MCF 10A (cell line): ENCODE measurements around the gene LASP1NB.
"Not testable (repeated sequence)": the region's sequence is repeated elsewhere in the genome, so short reads cannot be mapped to it uniquely, and the experiment has no call there.

Experiments used
- BruUV-seq: library from RNA; stranded (reverse); fragments of 400-500 nt; replicated peaks from 2 replicates; lab custom pipeline; 2021; lab: Mats Ljungman, UMichigan
- CTCF ChIA-PET: fragments of 300-600 bp; sonication (Branson Sonifier 250); formaldehyde crosslinking; extraction: SDS; loops from one replicate; lab custom pipeline; 2021; ENCODE audit warnings: antibody characterized with exemption, inconsistent platforms; lab: Yijun Ruan, JAX
- POLR2A ChIA-PET: fragments of 300-600, 350-650 bp; sonication (Branson Sonifier 250); formaldehyde crosslinking; extraction: SDS; loops from one replicate; lab custom pipeline; 2020; ENCODE audit warnings: antibody characterized with exemption, inconsistent platforms; lab: Yijun Ruan, JAX
- DNase-seq: peaks from one replicate; pipeline ENCODE4 v3.0.0-alpha.2; 2018; ENCODE audit not compliant: unreplicated experiment
- H3K27ac Mint-ChIP-seq: one replicate; pipeline ENCODE4 v1.8.0; 2022; ENCODE audit warnings: mild to moderate bottlenecking, low read depth, mixed read lengths; ENCODE audit not compliant: unreplicated experiment
- H3K27me3 Mint-ChIP-seq: one replicate; pipeline ENCODE4 v1.8.0; 2022; ENCODE audit warnings: mixed read lengths; ENCODE audit not compliant: insufficient read depth, unreplicated experiment
- H3K36me3 Mint-ChIP-seq: one replicate; pipeline ENCODE4 v1.8.0; 2022; ENCODE audit warnings: mild to moderate bottlenecking, moderate library complexity, mixed read lengths; ENCODE audit not compliant: insufficient read depth, unreplicated experiment
- H3K4me1 Mint-ChIP-seq: one replicate; pipeline ENCODE4 v1.8.0; 2022; ENCODE audit warnings: mixed read lengths; ENCODE audit not compliant: insufficient read depth, unreplicated experiment
- H3K4me3 Mint-ChIP-seq: one replicate; pipeline ENCODE4 v1.8.0; 2022; ENCODE audit warnings: mild to moderate bottlenecking, moderate library complexity, mixed read lengths; ENCODE audit not compliant: unreplicated experiment
- H3K9me3 Mint-ChIP-seq: one replicate; pipeline ENCODE4 v1.8.0; 2022; ENCODE audit warnings: mixed read lengths; ENCODE audit not compliant: unreplicated experiment
- intact Hi-C: fragments of 100-400 bp; cut with micrococcal nuclease; formaldehyde crosslinking; loops from 2 replicates; pipeline ENCODE4 v1.14.1; 2022
- TF ChIP-seq, protein P1 (sequence below): fragments of 200-600 bp; IDR thresholded peaks from one replicate; pipeline ENCODE4 v1.8.0; 2022; ENCODE audit warnings: antibody characterized with exemption, mild to moderate bottlenecking; ENCODE audit not compliant: unreplicated experiment

The LASP1NB gene

DNA sequence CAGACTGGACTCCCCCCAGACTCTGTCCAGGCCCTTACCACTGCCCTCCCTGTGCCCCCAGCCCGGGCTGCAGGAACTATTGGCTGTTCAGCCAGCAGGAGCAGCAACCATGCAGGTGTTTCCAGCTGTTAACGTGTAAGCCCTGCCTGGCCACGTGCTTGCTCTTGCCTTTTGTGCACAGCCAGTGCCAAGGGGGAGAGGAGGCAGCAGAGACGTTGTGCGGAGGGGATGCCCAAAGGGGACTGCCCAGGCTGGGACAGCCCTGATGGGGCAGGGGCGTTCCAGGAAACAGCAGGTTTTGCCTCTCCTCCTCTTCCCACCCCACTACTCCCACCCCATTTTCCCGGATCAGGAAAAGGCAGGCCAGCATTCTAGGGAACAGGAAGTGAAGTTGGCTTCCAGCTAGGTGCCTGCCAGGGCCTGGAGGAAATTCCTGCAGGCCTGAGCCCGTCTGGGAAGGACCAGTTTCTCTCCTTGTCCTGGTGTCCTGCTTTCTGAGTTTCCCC is 16.7 kb upstream of the LASP1NB start:
- Mint-ChIP-seq H3K9me3 (no peaks in the 10 kb centered on the region), H3K4me1 (no peaks in the 10 kb centered on the region), H3K27ac (no peak overlapping the region), H3K36me3 (peaks cover 41% of the 10 kb centered on the region), H3K27me3 (no peaks in the 10 kb centered on the region), H3K4me3 (no peak overlapping the region)
- CTCF ChIA-PET, result interaction anchor here (0.6 kb wide), 1 partner anchor 57 kb away, joined by 3 read pairs; no protein-coding TSS in a partner anchor
- BruUV-seq, result no TSS peak
- TF ChIP-seq, protein P1, sequence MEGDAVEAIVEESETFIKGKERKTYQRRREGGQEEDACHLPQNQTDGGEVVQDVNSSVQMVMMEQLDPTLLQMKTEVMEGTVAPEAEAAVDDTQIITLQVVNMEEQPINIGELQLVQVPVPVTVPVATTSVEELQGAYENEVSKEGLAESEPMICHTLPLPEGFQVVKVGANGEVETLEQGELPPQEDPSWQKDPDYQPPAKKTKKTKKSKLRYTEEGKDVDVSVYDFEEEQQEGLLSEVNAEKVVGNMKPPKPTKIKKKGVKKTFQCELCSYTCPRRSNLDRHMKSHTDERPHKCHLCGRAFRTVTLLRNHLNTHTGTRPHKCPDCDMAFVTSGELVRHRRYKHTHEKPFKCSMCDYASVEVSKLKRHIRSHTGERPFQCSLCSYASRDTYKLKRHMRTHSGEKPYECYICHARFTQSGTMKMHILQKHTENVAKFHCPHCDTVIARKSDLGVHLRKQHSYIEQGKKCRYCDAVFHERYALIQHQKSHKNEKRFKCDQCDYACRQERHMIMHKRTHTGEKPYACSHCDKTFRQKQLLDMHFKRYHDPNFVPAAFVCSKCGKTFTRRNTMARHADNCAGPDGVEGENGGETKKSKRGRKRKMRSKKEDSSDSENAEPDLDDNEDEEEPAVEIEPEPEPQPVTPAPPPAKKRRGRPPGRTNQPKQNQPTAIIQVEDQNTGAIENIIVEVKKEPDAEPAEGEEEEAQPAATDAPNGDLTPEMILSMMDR, result no peak
- no peak for DNase-seq
- intact Hi-C loops, result no loop called here
- POLR2A ChIA-PET, result no interaction called here

DNA sequence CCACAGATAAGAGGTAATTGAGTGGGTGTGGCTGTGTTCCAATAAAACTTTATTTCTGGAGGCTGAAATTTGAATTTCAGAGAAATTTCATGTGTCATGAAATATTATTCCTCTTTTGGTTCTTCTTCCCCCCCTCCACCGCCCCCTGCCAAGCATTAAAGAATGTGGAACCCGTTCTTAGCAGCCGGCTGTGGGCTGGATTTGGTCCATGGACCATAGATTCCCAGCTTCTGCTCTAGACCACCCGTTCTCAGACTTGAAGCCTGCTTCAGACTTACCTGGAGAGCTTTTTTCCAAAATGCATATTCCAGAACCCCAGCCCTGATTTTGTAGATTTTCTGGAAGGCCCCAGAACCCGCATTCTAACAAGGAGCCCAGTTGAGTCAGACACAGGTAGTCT is 15.1 kb upstream of the LASP1NB start:
- intact Hi-C loops, result no loop called here
- no peaks in the 10 kb centered on the region for H3K4me1 Mint-ChIP-seq
- TF ChIP-seq, protein P1, result no peak
- DNase-seq, result no peak
- no peak overlapping the region for H3K27ac Mint-ChIP-seq
- no peak overlapping the region for H3K4me3 Mint-ChIP-seq
- H3K27me3 Mint-ChIP-seq, result no peaks in the 10 kb centered on the region
- no peaks in the 10 kb centered on the region for H3K9me3 Mint-ChIP-seq
- BruUV-seq, result no TSS peak
- CTCF ChIA-PET, result interaction anchor here (0.7 to 1.2 kb wide), 2 partner anchors 9 to 29 kb away, joined by 3 to 6 read pairs; no protein-coding TSS in a partner anchor
- H3K36me3 Mint-ChIP-seq, result peaks cover 44% of the 10 kb centered on the region
- POLR2A ChIA-PET, result interaction anchor here (1.4 kb wide), 1 partner anchor 39 kb away, joined by 3 read pairs; no protein-coding TSS in a partner anchor

DNA sequence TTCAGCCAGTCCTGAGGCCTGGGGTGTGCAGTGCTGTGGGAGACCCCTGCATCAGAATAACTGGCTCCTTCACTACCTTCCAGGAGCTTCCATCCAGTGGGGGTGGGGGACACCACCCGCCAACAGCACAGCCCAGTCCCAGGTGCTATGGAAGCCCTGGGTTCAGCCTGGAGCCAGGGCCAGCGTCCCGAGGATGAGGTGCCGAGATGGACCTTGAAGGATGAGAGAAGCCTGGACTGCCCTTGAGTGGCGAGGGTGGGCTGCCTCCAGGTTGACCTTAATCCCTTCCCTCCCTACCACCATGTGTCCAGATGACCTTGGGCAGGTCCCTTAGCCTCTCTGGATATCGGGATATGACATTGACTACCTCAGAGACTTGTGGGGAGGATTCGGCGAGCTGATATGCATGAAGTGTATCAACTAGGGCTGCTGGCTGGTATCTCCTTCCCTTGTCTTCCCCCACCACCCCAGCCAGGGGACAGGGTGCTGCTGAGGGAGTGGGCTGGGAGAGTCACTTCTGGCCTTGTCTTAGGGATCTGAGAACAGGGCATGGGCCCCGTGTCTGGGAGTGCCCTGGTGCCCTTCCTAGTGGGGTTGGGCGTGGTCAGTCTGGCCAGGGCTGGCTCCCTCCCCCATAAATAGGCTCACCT is 14.2 kb upstream of the LASP1NB start:
- no peak for DNase-seq
- Mint-ChIP-seq H3K27ac (peak overlapping the region; percentile 42), H3K27me3 (no peaks in the 10 kb centered on the region), H3K9me3 (no peaks in the 10 kb centered on the region), H3K4me3 (no peak overlapping the region), H3K36me3 (peaks cover 50% of the 10 kb centered on the region), H3K4me1 (no peaks in the 10 kb centered on the region)
- intact Hi-C loops, result no loop called here
- no TSS peak for BruUV-seq
- POLR2A ChIA-PET, result interaction anchor here (1.4 kb wide), 1 partner anchor 40 kb away, joined by 3 read pairs; no protein-coding TSS in a partner anchor
- TF ChIP-seq, protein P1, result no peak
- CTCF ChIA-PET, result interaction anchor here (0.6 to 1.2 kb wide), 3 partner anchors 9 to 278 kb away, joined by 3 to 6 read pairs (median 3); no protein-coding TSS in a partner anchor

DNA sequence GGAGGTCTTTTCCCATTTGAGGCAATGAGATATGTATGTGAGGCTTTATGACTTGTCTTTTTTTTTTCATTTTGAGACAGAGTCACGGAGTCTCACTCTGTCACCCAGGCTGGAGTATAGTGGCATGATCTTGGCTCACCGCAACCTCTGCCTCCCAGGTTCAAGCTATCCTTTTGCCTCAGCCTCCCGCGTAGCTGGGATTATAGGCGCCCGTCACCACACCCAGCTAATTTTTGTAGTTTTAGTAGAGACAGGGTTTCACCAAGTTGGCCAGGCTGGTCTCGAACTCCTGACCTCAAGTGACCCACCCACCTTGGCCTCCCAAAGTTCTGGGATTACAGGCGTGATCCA is 13.7 kb upstream of the LASP1NB start:
- intact Hi-C loops, POLR2A ChIA-PET, DNase-seq, H3K9me3 Mint-ChIP-seq, CTCF ChIA-PET, H3K27me3 Mint-ChIP-seq, H3K4me3 Mint-ChIP-seq, BruUV-seq, H3K4me1 Mint-ChIP-seq: not testable (repeated sequence)
- Mint-ChIP-seq H3K36me3 (peaks cover 50% of the 10 kb centered on the region), H3K27ac (peak overlapping the region; percentile 42)
